ENCODE measurements around the gene GALNT2. TPM values are rescaled to one million over a fixed set of nuclear protein-coding genes. Genes with fewer than 3 reads are reported as not detected.

Gene GALNT2
- total and polyA plus RNA-seq, 12 donors: 9.7 to 35.1 (median 25.8) TPM

- no peaks in the 10 kb centered on the region for H3K9me3 ChIP-seq
- no peaks in the 10 kb centered on the region for H3K36me3 ChIP-seq
- H3K4me1 ChIP-seq: peaks cover 0 to 8% (median 0%) of the 10 kb centered on the region in 9 donors
- H3K27ac ChIP-seq: no peak overlapping the region
- H3K4me3 ChIP-seq: no peak overlapping the region
- no peak for DNase-seq
- no peak for TF ChIP-seq CTCF (IDR thresholded peaks at IDR 0.05)
- WGBS, 2 donors: 85 to 88% methylated on average over 7 of the region's 7 CpGs
- ATAC-seq: no peak
- H3K27me3 ChIP-seq: no peaks in the 10 kb centered on the region
- intact Hi-C loops (cut with DNase I): no loop called here
Observed at GRCh38 chr1:230328342-230329015, 261.4 kb downstream of the GALNT2 start.

GRCh38 chr1:230330157-230330556 is 263.1 kb downstream of the GALNT2 start:
- TF ChIP-seq CTCF (IDR thresholded peaks at IDR 0.05): no peak
- ATAC-seq (no peak), DNase-seq (no peak)
- Histone ChIP-seq H3K27me3 (no peaks in the 10 kb centered on the region), H3K4me1 (peaks cover 0 to 19% (median 5%) of the 10 kb centered on the region in 9 donors), H3K9me3 (no peaks in the 10 kb centered on the region), H3K27ac (no peak overlapping the region), H3K4me3 (no peak overlapping the region), H3K36me3 (no peaks in the 10 kb centered on the region)
- intact Hi-C loops (cut with DNase I): no loop called here
- WGBS, 2 donors: 88% methylated on average over 7 of the region's 7 CpGs

Measured in heart right ventricle (tissue), 16 donors.